Measurements from ENCODE around the gene AVPR2.

DNA sequence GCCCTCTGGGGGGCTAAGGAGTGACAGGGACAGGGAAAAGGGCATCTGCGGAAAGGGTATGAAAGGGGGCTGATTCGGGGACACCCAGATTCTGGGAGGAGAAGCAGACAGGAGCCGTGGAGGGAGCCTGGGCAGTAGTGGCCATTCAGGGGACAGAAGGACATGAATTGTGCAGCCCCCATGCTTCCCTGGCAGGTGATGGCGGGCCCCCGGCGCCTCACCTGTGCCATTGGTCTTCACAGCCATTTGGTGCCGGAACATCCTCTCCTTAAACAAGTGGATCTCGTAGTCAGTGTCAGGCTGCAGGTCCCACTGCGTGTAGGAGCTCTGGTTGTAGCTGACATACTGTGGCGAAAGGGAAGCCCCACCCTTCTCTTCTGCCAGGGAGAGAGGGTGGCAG lies 40.4 kb upstream of the AVPR2 start:
- TF ChIP-seq, protein P1, sequence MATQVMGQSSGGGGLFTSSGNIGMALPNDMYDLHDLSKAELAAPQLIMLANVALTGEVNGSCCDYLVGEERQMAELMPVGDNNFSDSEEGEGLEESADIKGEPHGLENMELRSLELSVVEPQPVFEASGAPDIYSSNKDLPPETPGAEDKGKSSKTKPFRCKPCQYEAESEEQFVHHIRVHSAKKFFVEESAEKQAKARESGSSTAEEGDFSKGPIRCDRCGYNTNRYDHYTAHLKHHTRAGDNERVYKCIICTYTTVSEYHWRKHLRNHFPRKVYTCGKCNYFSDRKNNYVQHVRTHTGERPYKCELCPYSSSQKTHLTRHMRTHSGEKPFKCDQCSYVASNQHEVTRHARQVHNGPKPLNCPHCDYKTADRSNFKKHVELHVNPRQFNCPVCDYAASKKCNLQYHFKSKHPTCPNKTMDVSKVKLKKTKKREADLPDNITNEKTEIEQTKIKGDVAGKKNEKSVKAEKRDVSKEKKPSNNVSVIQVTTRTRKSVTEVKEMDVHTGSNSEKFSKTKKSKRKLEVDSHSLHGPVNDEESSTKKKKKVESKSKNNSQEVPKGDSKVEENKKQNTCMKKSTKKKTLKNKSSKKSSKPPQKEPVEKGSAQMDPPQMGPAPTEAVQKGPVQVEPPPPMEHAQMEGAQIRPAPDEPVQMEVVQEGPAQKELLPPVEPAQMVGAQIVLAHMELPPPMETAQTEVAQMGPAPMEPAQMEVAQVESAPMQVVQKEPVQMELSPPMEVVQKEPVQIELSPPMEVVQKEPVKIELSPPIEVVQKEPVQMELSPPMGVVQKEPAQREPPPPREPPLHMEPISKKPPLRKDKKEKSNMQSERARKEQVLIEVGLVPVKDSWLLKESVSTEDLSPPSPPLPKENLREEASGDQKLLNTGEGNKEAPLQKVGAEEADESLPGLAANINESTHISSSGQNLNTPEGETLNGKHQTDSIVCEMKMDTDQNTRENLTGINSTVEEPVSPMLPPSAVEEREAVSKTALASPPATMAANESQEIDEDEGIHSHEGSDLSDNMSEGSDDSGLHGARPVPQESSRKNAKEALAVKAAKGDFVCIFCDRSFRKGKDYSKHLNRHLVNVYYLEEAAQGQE (IDR thresholded peaks at IDR 0.05; ENCODE audit: insufficient read depth in 1 of 2, low read depth in 2 of 2, low read length in 2 of 2) = no peak
- TF ChIP-seq POLR2AphosphoS5 (IDR thresholded peaks at IDR 0.05; ENCODE audit: low read depth, low read length) = no peak
